Bone marrow (tissue), 2 donors: ENCODE results near the gene SASH3.

Experiments used
- DNase-seq, 2 donors: peaks; one replicate each; lab custom pipeline; 2025; lab: John Stamatoyannopoulos, UW

Gene SASH3

GRCh38 chrX:129759576-129760061 lies 20.1 kb upstream of the SASH3 start:
- peak; percentile 22 to 25 for DNase-seq

- no peak for DNase-seq
Observed at GRCh38 chrX:129760155-129760554, 19.6 kb upstream of the SASH3 start.

GRCh38 chrX:129760981-129761380 lies 18.8 kb upstream of the SASH3 start:
- no peak for DNase-seq

GRCh38 chrX:129761596-129761995 lies 18.2 kb upstream of the SASH3 start:
- no peak for DNase-seq

- no peak for DNase-seq
Observed at GRCh38 chrX:129762448-129762847, 17.3 kb upstream of the SASH3 start.

GRCh38 chrX:129763666-129764065 lies 16.1 kb upstream of the SASH3 start:
- DNase-seq = no peak

- no peak for DNase-seq
Observed at GRCh38 chrX:129768186-129768585, 11.6 kb upstream of the SASH3 start.

GRCh38 chrX:129768586-129769466 lies 10.9 kb upstream of the SASH3 start:
- no peak for DNase-seq

GRCh38 chrX:129769467-129770154 lies 10.1 kb upstream of the SASH3 start:
- peak in 1 of 2 donors; percentile 10 for DNase-seq

- DNase-seq = no peak
Observed at GRCh38 chrX:129771266-129771995, 8.3 kb upstream of the SASH3 start.

- peak; percentile 14 to 81 for DNase-seq
Observed at GRCh38 chrX:129772796-129773431, 6.8 kb upstream of the SASH3 start.

- no peak for DNase-seq
Observed at GRCh38 chrX:129773649-129774458, 5.9 kb upstream of the SASH3 start.

GRCh38 chrX:129777218-129778030 lies 2.3 kb upstream of the SASH3 start:
- peak; percentile 38 to 56 for DNase-seq

- no peak for DNase-seq
Observed at GRCh38 chrX:129779086-129779672, 570 bp upstream of the SASH3 start.

GRCh38 chrX:129780441-129781105 lies 824 bp downstream of the SASH3 start:
- DNase-seq = no peak

GRCh38 chrX:129781134-129781672 lies 1.5 kb downstream of the SASH3 start:
- peak; percentile 12 to 65 for DNase-seq

- no peak for DNase-seq
Observed at GRCh38 chrX:129781680-129782495, 2.1 kb downstream of the SASH3 start.

- DNase-seq = no peak
Observed at GRCh38 chrX:129782706-129783105, 3.0 kb downstream of the SASH3 start.
